GM19397 (cell line): ENCODE measurements around the gene TRNP1.

Source experiments
- ATAC-seq: cut with Tn5 transposase; IDR thresholded peaks from one replicate; pipeline ENCODE4 v1.9.1; 2021; ENCODE audit warnings: mild to moderate bottlenecking, moderate library complexity; ENCODE audit not compliant: unreplicated experiment

Gene TRNP1

DNA sequence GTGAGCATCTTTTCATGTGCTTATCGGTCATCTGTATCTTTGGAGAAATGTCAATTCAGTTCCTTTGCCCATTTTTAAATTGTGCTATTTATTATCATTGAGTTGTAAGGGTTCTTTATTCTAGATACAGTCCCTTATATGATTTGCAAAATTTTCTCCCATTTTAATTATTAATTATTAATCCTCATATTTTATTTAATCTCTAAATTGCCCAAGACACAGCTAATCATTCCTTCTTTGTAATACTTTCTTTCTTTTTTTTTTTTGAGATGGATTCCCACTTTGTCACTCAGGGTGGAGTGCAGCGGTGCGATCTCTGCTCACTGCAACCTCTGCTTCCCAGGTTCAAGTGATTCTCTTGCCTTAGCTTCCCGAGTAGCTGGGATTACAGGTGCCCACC lies 32.2 kb downstream of the TRNP1 start:
- ATAC-seq, result no peak

GRCh38 chr1:27026621-27027574 lies 33.4 kb downstream of the TRNP1 start:
- no peak for ATAC-seq

DNA sequence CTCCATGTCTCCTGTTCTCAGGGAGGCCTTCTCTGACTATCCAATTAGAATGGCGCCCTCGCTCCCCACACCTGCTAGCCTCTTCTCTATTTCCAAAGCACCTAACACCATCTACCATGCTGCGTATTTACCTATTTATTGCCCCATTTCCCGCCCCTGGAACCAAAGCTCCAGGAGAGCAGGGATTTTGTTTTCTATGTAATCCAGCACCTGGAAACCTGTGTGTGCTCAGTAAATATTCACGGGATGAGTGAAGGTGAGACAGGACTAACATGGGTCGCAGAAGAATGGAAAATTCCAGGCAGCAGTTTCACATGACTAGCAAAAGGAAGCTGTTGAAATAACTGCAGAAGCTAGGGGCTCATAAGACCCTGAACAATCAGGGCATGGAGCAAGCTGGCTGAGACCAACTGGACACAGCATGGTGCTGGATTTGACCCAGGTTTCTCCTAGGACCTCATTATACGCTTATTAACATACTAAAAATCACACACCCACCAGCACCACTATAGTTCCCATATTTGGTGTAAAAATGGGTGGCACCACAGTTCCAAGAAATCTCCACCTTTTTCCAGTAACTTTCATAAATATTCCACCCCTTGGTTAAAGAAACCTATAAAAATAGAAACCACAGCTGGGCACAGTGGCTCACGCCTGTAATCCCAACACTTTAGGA lies 34.2 kb downstream of the TRNP1 start:
- ATAC-seq, result no peak

GRCh38 chr1:27029517-27029916 lies 36.0 kb downstream of the TRNP1 start:
- ATAC-seq, result no peak

DNA sequence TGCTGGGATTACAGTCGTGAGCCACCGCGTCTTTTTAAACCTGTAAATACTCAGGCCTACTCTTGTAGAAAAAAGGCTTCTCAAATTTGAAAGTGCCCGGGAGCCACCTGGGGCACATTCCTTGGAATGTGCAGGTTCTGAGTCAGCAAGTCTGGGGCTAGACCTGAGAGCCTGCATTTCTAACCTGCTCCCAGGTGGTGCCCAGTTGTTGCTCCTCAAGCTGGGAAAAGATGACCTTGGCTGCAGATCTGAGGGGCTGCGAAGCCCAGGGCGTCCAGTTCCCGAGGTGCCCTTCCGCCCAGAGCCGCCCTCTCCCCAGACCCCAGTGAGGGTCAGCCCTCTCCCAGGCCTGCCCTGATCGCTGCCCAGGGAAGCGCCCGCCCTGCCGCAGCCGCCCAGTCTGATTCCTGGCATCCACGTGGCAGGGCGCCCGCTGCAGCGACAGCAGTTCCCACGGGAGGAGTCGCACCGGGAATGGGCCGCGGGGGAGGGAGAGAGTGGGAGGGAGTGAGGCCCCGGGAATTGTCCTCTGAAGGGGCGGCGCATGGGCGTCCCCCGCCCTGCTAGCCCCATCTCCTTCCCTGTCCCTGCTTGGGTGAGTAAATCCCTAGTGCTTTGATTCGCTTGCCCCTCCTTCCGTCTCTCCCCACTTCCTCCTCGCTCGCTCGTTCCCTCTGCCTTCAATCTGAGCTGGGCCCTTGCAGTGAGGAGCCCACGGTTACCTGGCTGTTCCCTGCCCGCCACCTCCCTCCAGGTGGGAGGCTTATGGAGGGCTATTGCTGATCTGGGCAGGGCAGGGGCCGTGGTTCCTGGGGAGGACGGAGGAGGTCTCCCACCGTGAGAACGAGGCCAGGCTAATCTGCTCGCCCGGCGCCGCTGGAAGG lies 38.0 kb downstream of the TRNP1 start:
- ATAC-seq, result no peak

DNA sequence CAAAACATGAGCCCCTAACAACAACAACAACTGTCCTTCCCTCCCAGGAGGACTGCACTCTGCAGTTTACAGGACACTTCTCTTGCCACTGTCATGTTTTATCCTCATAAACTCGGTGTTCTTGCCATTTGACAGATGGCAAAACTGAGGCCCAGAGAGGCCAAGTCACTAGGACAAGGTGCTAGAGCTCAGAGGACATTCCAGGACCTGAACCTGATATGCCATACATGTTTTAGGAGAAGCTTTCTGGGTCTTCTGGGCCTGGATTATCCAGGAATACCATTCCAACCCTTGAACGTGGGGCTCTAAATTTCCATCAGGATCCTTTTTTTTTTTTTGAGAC lies 38.6 kb downstream of the TRNP1 start:
- ATAC-seq, result no peak

GRCh38 chr1:27033043-27033746 lies 39.7 kb downstream of the TRNP1 start:
- no peak for ATAC-seq

DNA sequence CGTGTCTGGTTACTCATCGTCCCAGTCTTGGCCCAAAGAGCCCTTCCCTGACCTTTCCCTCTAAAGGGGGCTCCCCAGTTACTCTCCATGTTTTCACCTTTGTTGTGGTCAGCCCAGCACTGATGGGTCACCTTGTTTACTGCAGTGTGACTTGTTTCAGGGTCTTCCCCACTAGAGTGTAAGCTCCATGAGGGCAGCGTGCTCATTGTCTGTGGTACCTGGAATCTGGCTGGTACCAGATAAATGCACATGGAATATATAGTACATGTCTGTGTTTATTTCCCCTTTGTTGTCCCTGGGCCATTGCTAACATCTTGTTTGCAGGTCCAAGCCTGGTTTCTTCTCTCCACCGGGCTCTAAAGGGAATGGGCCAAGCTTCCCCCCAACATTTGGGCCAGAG lies 41.9 kb downstream of the TRNP1 start:
- no peak for ATAC-seq

DNA sequence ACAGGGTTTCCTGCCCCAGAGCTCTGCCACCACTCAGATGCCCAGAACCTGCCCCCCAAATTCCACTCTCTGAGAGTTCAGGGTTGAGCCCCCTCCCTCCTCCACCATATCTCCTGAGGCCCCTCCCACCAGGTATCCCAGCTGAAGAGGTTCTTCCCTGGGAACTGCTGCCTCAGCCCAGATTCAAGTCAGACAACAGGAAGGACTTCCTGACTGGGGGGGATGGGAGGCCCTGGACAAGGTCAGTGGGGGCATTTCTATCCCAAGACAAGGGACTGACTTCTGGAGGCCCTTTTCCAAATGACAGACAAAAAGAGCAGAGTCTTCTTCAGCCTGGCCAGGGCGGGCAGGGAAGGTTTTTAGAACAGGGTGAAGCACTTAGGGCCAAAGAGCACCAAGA lies 43.2 kb downstream of the TRNP1 start:
- no peak for ATAC-seq

- ATAC-seq, result no peak
These were observed 44.0 kb downstream of the TRNP1 start for GRCh38 chr1:27037518-27037917.

GRCh38 chr1:27038020-27038419 lies 44.5 kb downstream of the TRNP1 start:
- ATAC-seq, result no peak

GRCh38 chr1:27042670-27043069 lies 49.2 kb downstream of the TRNP1 start:
- ATAC-seq, result no peak

DNA sequence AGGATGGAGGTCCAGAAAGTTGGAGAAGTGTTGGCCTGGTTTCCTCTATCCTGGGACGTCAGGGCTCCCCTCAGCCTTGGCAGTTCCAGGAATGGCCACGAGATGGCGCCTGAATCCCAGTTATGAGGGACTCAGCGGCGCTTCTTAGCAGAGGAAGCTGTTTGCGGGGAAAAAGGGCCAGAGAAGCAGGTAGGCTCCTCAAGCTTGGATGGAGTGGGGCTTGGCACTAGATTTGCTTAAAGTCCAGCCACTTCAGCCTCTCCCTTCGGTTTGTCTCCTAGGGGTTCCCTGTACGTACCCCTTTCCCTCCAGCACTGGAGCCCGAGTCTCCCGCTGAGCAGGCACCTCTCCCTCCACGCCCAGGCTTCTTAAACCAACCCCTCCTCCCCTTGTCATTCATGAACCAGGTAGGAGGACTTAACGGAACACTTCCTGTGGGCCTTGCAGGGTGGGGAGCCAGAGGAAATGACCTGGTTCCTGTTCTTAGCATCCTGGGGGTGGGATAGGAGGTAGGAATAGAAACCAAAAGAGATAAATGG lies 51.2 kb downstream of the TRNP1 start:
- ATAC-seq, result no peak

- ATAC-seq, result no peak
These were observed 52.6 kb downstream of the TRNP1 start for GRCh38 chr1:27045973-27046558.

GRCh38 chr1:27047914-27048313 lies 54.4 kb downstream of the TRNP1 start:
- ATAC-seq, result no peak

GRCh38 chr1:27049100-27049499 lies 55.6 kb downstream of the TRNP1 start:
- no peak for ATAC-seq

DNA sequence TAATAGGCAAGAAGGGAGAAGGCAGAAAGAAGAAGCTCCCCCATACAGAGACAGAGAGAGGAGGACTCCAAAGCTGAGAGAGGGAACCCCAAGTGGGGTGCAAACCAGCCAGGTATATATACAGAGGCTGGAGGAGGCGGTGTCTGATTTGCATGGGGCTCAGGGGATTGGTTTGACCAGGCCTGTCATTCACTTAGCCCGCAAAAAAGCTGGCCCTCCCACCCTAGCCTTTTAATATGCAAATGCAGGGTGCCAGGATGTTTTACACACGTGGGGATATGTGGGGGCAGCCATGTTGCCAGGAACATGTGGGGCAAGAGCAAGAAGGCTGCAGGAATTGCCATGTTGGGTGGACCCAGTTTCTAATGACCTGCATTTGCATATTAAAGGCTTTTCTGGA lies 56.1 kb downstream of the TRNP1 start:
- no peak for ATAC-seq
